Transverse colon (tissue), 4 donors: ENCODE measurements around the gene RNF145.

Source experiments
- EP300 ChIP-seq: sonication (generic); formaldehyde crosslinking; IDR thresholded peaks from one replicate; pipeline ENCODE4 v1.6.1; 2017; ENCODE audit warnings: antibody characterized with exemption, low read depth
- POLR2AphosphoS5 ChIP-seq, 3 donors: sonication (generic); formaldehyde crosslinking; IDR thresholded peaks; one replicate each; pipeline ENCODE4 v1.6.1; 2016; ENCODE audit warnings: antibody characterized with exemption in 3 of 3
- TF ChIP-seq, protein P1 (sequence below), 5 experiments: fragments of 200-600 bp in 3 of 5; fragments of 450-650 bp in 2 of 5; sonication (generic) in 3 of 5; IDR thresholded peaks; 1 replicate in 2 of 5; 2 replicates in 3 of 5; pipeline ENCODE4 v1.5.1; 2016 to 2017; ENCODE audit warnings: antibody characterized with exemption in 5 of 5, inconsistent platforms in 3 of 5, mild to moderate bottlenecking in 2 of 5, moderate library complexity in 1 of 5

GRCh38 chr5:159257007-159257406 is 47.7 kb upstream of the RNF145 start:
- TF ChIP-seq, protein P1, sequence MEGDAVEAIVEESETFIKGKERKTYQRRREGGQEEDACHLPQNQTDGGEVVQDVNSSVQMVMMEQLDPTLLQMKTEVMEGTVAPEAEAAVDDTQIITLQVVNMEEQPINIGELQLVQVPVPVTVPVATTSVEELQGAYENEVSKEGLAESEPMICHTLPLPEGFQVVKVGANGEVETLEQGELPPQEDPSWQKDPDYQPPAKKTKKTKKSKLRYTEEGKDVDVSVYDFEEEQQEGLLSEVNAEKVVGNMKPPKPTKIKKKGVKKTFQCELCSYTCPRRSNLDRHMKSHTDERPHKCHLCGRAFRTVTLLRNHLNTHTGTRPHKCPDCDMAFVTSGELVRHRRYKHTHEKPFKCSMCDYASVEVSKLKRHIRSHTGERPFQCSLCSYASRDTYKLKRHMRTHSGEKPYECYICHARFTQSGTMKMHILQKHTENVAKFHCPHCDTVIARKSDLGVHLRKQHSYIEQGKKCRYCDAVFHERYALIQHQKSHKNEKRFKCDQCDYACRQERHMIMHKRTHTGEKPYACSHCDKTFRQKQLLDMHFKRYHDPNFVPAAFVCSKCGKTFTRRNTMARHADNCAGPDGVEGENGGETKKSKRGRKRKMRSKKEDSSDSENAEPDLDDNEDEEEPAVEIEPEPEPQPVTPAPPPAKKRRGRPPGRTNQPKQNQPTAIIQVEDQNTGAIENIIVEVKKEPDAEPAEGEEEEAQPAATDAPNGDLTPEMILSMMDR (IDR thresholded peaks at IDR 0.05) = no peak
- no peak for TF ChIP-seq EP300
- no peak for TF ChIP-seq POLR2AphosphoS5 (IDR thresholded peaks at IDR 0.05)
